Measurements from ENCODE around the gene TMEM63B.
"Not testable (repeated sequence)": the region's sequence is repeated elsewhere in the genome, so short reads cannot be mapped to it uniquely, and the experiment has no call there.

TMEM63B gene

DNA sequence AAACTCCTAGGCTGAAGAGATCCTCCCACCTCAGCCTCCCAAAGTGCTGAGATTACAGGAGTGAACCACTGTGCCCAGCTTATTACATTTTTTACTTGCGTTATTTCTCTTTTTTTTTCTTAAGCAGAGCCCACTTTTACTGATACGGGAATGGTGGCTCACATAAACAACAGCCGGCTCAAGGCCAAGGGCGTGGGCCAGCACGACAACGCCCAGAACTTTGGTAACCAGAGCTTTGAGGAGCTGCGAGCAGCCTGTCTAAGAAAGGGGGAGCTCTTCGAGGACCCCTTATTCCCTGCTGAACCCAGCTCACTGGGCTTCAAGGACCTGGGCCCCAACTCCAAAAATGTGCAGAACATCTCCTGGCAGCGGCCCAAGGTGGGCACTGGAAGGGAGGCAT lies 41.8 kb downstream of the TMEM63B start:
- no peak for FAIRE-seq
- DNase-seq (ENCODE audit: low spot score): no peak

DNA sequence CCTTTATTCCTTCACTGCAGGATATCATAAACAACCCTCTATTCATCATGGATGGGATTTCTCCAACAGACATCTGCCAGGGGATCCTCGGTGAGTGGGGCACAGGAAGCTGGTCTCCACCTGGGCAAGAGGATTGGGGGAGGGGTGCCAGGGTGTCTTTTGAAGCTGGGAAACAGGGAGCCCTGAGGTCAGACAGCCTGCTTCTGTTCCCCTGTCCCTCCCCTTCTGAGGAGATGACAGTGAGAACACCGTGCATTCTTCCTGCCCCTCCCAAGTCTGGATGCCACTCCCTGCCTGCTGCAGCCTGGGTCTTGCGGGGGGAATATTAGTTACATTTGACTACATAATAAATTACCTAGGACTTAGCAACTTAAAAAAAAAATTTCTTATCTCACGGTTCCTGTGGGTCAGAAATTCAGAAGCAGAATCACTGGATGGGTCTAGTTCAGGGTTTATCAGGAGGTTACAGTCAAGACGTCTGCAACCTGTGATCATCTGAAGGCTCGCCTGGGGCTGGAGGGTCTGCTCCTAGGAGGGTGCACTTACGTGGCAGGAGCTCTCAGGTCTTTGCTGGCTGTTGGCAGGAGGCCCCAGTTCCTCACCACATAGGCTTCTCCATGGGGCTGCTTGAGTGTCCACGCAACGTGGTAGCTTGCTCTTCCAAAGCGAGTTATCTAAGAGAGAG lies 42.7 kb downstream of the TMEM63B start:
- no peak for DNase-seq (ENCODE audit: low spot score)
- FAIRE-seq: no peak

DNA sequence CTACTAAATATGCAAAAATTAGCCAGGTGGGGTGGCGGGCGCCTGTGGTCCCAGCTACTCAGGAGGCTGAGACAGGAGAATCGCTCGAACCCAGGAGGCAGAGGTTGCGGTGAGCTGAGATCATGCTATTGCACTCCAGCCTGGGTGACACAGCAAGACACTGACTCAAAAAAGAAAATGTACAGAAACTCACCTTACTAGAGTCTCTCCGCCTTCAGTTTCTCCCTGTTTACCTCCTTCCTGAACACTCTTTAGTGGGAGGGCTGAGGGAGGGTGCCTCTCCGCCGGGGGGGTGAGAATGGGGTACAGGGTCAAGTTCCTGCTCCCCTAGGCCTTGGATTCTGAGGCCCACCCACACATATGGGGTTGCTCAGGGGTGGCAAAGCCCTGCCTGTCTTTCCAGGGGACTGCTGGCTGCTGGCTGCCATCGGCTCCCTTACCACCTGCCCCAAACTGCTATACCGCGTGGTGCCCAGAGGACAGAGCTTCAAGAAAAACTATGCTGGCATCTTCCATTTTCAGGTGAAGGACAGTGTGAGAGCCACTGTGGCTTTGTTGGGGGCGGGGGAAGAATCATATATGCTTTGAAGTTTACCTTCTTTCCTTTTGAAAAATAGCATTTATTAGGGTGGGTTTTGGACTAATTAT lies 44.7 kb downstream of the TMEM63B start:
- DNase-seq (ENCODE audit: low spot score): no peak
- FAIRE-seq: no peak

DNA sequence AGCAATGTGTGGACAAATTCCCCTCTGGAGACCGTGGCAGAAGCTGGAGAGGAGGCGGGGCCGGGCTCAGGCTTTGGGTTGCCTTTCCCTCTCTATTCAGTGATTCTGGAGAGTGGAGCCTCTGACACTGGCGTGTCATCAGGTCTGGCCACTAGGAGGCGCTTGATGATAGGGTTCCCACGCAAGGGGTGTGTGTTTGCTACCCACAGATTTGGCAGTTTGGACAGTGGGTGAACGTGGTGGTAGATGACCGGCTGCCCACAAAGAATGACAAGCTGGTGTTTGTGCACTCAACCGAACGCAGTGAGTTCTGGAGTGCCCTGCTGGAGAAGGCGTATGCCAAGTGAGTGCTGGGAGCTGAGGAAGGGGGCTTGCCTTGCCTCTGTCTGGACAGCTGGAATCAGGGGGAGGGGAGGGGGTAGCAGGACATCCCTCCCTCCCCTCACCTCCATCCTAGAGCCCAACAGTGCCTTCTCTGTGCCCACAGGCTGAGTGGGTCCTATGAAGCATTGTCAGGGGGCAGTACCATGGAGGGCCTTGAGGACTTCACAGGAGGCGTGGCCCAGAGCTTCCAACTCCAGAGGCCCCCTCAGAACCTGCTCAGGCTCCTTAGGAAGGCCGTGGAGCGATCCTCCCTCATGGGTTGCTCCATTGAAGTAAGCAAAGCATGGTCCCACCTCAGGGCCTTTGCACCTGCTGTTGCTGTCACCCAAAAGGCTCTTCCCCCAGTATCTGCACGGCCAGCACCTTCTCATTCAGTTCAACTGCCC lies 45.6 kb downstream of the TMEM63B start:
- DNase-seq (ENCODE audit: low spot score) (peak; percentile 82), FAIRE-seq (no peak)

DNA sequence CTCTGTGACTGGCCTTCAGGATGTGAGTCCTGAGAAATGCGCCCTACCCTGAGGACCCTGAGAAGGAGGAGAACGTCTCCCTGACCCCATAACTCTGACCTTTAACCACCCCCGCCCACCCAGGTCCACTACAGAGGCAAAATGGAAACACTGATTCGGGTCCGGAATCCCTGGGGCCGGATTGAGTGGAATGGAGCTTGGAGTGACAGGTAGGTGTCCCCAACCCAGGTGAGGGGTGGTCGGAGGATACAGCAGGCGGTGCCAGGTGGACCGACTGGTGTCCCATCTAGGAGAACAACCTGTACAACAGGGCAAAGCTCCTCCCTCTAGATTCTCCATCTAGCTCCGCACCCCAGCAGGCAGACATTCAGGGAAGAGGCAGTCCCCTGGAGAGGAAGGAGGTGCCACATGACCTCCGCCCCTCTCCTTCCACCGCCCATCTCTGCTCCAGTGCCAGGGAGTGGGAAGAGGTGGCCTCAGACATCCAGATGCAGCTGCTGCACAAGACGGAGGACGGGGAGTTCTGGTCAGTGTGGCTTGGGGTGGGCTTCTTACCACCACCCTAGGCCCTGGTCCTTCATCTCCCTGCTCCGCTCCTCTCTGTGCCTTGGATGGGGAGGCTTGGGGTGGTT lies 48.9 kb downstream of the TMEM63B start:
- DNase-seq (ENCODE audit: low spot score) (no peak), FAIRE-seq (no peak)

DNA sequence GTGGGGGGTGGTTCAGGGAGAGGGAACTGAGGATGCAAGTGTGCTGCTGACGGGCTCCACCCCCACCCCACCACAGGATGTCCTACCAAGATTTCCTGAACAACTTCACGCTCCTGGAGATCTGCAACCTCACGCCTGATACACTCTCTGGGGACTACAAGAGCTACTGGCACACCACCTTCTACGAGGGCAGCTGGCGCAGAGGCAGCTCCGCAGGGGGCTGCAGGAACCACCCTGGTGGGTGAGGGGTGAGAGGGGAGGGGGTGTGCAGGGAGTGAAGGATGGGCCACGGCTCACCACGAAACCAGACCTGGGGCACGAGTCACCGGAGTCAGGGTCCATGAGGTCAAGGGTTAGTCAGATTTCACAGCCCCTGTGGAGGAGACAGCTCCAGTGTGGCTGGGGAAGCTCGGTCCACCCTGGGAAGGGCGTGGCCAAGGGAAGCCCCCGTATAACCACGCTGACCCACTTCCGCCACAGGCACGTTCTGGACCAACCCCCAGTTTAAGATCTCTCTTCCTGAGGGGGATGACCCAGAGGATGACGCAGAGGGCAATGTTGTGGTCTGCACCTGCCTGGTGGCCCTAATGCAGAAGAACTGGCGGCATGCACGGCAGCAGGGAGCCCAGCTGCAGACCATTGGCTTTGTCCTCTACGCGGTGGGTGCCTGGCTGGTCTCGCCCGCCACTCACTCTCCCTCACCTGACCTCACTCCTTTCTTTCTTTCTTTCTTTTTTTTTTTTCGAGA lies 49.6 kb downstream of the TMEM63B start:
- DNase-seq (ENCODE audit: low spot score) (no peak), FAIRE-seq (no peak)

DNA sequence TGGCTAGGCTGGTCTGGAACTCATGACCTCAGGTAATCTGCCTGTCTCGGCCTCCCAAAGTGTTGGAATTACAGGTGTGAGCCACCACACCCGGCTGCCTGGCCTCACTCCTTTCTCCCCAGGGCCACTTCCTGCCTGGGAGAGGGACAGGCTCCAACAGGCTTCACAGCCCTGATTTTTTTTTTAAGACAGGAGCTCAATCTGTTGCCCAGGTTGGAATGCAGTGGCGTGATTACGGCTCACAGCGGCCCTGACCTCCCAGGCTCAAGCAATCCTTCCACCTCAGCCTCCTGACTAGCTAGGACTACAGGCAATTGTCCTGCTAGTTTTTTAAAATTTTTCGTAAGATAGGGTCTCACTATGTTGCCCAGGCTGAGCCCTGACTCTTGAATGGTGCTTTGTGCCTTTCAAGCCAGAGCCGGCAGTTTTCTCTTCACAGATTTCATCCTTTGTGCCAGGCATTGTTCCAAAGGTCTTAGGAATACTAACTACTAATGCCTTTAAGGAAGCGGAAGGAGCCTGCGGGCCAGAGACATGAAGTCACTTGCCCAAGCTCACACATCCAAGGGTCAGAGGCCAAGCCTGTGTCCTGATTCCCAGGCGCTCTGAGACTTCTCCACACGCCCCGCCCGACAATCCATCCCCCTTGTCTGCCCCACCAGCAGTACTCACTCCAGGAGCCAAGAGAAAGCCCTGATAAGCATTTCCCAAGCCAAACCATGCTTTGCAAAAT lies 50.5 kb downstream of the TMEM63B start:
- DNase-seq (ENCODE audit: low spot score) (no peak), FAIRE-seq (no peak)

DNA sequence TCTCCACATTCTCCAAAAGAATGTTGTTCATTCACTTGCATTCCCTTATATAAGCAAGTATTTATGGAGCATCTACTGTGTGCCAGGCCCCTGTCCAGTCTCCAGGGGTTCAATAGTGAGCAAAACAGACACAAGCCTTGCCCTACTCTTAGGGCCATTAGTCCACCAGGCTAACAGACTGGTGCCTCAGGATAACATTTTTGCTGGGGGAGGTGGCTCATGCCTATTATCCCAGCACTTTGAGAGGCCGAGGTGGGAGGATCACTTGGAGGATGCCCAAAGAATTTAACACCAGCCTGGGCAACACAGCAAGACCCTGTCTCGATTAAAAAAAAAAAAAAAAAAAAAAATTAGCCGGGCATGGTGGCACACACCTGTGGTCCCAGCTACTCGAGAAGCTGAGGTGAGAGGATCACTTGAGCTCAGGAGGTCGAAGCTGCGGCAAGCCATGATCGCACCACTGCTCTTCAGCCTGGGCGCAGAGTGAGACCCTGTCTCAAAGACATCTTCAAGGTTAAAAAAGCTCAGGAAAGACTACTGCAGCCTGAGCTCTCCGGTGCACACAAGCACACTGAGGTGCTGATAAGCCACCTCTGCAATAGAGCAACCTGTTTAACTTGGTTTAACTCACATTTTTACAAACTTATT lies 51.2 kb downstream of the TMEM63B start:
- FAIRE-seq (no peak), DNase-seq (ENCODE audit: low spot score) (no peak)

DNA sequence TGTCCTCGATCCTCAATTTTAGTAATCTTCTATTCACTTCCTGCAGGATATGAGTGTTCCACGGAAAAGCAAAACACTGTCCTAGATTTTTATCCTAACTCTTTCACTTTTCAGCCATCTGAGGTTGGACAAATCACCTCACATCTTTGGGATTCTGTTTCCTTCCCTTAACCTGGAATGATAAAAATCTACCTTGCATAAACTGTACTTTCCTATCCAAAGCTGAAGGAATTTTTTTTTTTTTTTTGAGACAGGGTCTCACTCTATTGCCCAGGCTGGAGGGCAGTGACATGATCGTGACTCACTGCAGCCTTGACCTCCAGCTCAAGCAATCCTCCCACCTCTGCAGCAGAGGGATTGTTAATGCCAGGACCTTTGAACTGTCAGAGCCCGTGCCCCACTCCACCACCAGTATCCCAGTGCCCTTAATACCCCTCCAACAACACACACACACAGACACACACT lies 51.8 kb downstream of the TMEM63B start:
- DNase-seq (ENCODE audit: low spot score) (no peak), FAIRE-seq (no peak)

DNA sequence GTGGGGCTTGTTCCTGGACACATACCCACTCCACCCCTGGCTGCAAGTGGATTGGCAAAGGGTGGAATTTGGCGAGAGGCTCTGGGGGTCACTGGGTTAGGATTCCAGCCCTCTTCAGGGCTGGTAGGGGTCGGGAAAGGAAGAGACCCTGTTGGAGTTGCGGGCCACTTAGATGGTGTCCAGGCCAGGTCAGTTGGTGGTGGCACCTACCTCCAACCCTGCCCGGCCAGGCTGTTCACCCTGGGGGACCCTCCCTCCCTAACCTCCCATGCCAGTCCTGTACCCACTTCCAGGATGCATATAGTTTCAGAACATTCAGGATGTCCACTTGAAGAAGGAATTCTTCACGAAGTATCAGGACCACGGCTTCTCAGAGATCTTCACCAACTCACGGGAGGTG lies 52.3 kb downstream of the TMEM63B start:
- DNase-seq (ENCODE audit: low spot score) (no peak), FAIRE-seq (no peak)

DNA sequence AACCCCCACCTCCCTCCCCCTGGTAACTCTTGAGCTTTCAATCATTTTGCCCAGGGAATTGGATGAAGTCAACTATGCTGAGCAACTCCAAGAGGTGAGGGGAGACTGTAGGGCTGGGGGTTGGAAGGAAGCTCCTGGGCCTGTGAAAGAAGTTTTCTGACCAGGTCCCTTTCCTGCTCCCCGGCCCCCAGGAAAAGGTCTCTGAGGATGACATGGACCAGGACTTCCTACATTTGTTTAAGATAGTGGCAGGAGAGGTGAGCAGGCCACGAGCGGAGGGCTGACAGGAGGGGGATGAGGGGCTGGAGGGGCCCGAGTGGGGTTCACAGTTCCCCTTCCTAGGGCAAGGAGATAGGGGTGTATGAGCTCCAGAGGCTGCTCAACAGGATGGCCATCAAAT lies 53.1 kb downstream of the TMEM63B start:
- no peak for FAIRE-seq
- no peak for DNase-seq (ENCODE audit: low spot score)

DNA sequence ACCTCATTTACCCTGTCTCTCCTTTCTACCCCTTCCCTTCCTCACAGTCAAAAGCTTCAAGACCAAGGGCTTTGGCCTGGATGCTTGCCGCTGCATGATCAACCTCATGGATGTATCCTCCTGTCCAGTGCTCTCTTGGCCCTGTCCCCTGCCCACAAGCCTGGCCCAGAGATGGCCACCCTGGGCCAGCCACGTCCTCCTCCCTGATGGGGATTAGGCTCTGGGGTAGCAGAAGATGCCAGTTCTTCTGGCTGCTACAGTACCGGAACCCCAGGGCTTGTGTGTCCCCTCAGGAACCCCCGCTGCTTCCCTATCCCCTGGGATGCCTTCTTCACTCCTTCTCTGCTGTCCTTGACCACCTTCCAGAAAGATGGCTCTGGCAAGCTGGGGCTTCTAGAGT lies 53.5 kb downstream of the TMEM63B start:
- no peak for FAIRE-seq

DNA sequence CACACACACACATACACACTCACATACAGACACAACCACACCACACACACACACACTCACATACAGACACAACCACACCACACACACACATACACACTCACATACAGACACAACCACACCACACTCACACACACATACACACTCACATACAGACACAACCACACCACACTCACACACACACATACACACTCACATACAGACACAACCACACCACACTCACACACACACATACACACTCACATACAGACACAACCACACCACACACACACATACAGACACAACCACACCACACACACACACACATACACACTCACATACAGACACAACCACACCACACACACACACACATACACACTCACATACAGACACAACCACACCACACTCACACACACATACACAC lies 54.4 kb downstream of the TMEM63B start:
- not testable (repeated sequence) for DNase-seq (ENCODE audit: low spot score)
- peak; percentile 100 for FAIRE-seq

More for the DNA sequence above, 53.5 kb downstream of the TMEM63B start:
- no peak for DNase-seq (ENCODE audit: low spot score)

DNA sequence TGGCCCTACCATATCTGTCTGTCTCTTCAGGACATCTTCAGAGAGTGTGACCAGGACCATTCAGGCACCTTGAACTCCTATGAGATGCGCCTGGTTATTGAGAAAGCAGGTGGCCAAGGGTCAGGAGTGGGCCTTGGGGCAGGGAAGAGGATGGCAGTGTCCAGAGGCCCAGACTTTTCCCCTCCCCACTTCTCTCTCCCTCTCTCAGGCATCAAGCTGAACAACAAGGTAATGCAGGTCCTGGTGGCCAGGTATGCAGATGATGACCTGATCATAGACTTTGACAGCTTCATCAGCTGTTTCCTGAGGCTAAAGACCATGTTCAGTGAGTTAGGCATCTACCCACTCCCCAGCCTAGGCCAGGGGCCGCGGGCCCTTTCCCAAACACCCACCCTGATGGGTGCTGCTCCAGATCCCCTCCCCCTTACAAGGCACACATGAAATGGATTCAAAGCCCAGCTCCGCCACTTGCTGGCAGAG lies 55.6 kb downstream of the TMEM63B start:
- FAIRE-seq (no peak), DNase-seq (ENCODE audit: low spot score) (no peak)

DNA sequence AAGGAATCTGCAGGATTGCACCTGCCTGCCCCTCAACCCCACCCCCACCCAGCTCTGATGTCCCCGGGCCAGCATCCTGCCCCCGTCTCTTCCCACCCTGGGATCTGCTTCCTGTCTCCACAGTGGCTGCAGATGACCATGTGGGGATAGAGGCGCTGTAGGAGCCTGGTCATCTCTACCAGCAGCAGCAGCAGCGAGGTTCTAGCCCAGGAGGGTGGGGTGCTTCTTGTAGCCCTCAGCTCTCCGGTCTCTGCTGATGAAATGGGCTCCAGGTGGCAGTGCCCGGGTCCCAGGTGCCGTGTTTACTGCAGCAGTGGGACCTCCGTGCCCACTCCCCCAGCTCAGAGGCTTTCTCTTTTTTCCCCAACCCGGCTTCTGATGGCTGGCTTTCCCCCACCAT lies 56.4 kb downstream of the TMEM63B start:
- FAIRE-seq: no peak

DNA sequence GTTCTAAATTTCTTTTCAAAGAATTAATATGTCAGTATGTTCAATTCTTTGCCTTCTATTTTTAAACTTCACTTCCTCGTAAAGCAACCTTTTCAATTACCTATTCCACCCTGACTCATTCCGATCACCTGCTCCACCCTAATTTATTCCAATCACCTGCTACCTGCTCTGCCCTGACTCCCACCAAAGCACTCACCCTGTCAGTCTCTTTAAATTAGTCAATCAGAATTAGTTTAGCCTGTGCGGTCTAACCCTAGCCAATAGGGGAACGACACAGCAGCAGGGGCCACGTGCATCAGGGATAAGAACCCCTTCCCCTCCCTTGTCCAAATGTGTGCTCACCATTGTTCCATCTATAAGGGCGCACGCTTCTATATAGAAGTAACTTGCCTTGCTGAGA lies 58.0 kb downstream of the TMEM63B start:
- not testable (repeated sequence) for DNase-seq (ENCODE audit: low spot score); FAIRE-seq

More for the DNA sequence above, 56.4 kb downstream of the TMEM63B start:
- no peak for DNase-seq (ENCODE audit: low spot score)

DNA sequence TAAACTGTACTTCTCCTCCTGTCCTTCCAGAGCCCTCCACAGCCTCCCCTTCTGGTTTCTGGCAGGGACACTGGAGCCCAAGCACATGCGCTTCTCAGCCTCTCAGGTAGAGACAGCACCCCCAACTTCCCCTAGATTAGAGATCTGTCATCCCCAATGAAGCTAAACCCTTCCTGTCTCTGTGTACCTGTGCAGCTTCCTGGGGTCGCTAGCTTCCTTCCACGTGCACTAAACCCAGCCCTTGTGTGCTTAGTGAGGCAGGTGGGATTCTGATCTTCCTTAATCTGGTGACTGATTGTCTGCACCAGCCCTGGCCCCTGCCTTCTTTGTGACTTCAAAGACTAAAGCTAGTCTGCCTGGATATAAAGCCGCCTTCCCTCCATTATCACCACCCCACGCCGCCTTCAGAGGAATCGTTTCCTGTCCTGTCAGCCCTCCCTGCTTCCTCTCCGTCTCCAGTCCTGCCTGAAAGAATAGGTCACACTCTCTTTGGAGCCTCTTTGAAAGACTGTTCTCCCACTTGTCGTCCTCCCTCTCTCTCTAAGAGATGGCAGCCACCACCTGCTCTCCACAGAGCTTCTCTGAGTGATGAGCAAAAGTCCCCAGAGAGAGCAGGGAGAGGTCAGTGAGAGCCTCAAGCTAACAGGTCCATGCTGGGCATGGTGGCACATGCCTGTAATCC lies 58.7 kb downstream of the TMEM63B start:
- FAIRE-seq (no peak), DNase-seq (ENCODE audit: low spot score) (no peak)

DNA sequence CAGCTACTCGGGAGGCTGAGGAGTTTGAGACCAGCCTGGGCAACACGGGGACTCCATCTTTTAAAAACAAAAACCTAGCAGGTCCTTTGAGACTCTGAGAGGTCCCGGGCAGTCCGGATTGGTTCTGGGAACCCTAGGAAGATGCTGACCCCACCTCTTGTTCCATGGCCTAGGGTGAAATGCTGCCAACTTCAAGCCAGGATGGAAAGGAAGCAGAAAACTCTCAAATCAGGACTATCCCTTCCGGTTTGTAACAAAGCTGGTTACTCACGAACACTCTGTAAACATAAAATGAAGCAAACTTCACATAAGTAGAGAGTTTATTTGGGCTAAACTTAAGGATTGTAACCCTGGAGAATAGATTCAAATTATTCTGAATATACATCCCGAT lies 59.3 kb downstream of the TMEM63B start:
- DNase-seq (ENCODE audit: low spot score): no peak
- FAIRE-seq: no peak

DNA sequence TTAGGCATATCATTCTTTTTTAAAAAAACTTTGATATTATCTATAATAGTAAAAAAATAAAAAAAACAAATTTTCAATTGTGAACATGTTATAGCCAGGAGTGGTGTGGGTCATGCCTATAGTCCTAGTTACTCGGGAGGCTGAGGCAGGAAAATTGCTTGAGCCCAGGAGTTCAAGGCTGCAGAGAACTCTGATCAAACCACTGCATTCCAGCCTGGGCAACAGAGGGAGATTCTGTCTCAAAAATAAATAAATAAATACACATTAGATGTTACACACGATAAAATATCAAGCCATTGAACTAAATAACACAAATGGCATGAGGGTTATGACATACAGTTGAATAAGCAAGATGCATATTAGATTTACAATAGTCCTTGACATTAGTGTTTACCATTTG lies 61.5 kb downstream of the TMEM63B start:
- DNase-seq (ENCODE audit: low spot score) (no peak), FAIRE-seq (no peak)
